NCI-H2196 treated with DMSO at 0.1 percent for 48 hours (cell line): Measurements from ENCODE around the gene DDA1.
"Not testable (repeated sequence)": the region's sequence is repeated elsewhere in the genome, so short reads cannot be mapped to it uniquely, and the experiment has no call there.

Source experiments
- DNase-seq: peaks from one replicate; lab custom pipeline; 2025; ENCODE audit not compliant: unreplicated experiment; lab: John Stamatoyannopoulos, UW

Gene DDA1

DNA sequence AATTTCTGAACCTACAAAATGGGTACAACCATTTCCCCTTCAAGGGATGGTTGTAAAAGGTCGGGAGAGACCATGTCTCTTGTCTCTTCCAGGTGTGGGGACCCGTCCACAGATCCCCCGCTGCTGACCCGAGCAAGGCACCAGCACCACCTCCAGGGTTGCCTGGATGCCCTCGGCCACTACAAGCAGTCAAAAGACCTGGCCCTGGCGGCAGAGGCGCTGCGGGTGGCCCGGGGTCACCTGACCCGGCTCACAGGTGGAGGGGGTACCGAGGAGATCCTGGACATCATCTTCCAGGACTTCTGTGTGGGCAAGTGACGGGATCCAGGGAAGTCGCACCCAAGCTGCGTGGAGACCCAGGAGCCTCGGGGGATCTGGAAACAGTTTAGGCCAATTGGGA, 32.0 kb downstream of the DDA1 start:
- no peak for DNase-seq

DNA sequence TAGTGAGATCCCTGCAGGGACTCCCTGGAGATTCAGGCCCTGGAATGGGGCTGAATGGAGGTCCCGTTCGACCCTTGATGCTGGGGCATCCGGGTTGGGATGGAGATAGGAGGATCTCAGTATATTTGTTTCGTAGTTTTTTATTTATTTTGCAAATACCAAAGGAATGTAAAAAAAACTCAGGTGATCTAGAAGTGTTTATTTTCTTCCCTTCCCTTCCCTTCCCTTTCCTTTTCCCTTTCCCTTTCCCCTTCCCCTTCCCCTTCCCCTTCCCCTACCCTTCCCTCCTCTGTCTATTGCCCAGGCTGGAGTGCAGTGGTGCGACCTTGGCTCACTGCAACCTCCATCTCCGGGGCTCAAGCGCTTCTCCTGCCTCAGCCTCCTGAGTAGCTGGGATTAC, 32.5 kb downstream of the DDA1 start:
- no peak for DNase-seq

DNA sequence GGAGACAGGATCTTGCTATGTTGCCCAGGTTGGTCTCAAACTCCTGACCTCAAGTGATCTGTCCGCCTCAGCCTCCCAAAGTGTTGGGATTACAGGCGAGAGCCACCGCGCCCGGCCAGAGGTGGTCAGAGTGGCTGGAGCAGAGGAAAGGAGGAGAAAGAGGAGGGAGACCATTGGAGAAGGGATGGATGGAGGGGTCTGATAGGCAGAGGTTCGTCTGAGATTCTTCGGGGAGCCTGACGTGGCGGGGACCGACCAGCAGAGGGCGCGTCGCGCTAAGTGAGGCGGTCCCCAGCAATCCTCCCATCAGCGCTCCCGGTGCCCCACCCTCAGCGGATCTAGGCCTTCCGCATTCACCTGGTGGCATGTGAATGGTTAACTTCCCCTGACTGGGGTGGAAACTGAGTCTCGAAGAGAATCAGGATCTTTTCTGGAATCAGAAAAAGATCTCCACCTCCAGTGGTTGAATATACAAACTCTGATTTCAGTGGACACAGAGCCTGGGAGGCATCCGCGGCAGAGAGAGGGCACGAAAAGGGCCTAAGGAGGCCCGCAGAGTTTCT, 36.8 kb downstream of the DDA1 start:
- DNase-seq: peak; percentile 14

DNA sequence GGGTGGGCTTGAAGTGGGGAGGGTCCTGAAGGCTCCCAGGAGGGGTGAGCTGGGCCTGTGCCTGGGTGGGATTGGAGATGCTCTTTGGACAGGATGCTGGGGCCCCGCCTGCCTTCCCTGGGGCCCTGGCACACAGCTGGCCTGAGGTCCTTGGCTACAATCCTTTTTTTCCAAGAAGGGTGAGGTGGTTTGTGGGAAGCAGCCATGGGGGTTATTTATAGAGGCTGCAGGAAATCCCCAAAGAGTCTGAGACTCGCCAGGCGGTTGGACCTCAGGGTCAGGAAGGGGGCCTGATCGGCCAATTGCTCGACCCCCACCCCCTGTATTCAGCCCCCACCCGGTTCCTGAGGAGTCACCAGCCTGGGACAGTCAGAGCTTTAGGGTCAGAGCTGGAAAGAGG, 38.0 kb downstream of the DDA1 start:
- DNase-seq: no peak

DNA sequence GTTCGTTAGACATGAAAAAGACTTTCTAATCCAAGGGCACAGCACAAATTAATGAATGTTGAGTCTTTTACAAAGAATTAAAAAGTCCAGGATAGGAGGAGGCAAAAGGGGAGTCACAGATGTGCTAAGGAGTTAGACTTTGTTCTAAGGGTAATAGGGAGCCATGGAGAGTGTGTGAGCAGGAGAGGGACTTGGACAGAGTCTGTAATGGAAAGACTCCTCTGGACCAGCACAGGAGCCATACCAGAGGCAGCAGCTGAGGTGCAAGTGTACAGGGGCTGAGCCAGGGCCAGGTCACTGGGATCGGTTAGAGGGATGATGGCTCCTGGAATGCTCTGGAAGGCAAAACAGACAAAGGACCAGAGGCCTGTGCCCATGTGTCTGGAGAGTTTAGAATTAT, 38.5 kb downstream of the DDA1 start:
- DNase-seq: no peak

DNA sequence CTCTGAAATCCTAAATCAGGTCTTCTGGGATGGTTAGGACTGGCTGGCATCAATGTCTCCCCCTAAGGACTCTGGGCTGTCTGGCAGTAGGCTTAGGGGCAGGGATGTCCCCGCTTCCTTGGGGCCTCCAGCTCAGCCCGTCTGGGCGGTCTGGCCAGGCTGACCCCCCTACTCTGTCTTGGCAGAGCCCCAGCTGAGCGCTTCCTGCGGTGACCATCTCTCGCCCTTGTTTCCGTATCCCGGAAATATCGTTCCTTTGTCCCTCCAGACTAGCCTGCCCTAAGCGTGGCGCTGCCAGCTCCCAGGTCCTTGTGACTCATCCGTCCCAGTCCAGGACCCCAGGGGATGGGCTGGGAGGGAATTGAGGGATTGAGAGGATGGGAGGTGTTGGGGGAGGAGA, 39.3 kb downstream of the DDA1 start:
- no peak for DNase-seq

DNA sequence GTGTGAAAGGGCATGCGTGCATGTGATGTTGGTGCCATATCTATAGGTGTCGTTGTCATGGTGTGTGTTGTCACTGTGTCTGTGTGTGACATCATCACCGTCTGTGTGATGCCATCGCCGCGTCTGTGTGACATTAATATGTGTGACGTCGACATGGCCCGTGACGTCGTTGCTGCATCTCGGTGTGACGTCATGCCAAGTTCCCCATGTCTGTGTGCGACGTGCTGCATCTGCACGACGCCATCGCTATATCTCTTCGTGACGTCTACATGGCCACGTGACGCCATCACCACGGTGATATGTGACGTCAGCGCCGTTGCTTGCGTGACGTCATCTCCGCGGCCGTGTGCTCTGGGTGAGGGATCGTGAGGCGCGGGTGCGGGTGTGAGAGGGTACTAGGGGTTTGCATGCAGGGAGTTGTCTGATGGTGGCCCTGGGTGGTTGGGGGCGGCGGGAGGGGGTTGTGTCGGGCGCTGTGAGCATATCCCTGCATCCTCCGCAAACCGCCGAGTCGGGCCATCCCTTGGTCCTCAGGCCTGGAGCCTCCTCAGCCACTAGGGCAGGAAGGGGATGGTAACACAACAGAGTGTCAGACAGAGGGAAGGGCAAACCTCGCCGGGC, 42.6 kb downstream of the DDA1 start:
- DNase-seq: no peak

DNA sequence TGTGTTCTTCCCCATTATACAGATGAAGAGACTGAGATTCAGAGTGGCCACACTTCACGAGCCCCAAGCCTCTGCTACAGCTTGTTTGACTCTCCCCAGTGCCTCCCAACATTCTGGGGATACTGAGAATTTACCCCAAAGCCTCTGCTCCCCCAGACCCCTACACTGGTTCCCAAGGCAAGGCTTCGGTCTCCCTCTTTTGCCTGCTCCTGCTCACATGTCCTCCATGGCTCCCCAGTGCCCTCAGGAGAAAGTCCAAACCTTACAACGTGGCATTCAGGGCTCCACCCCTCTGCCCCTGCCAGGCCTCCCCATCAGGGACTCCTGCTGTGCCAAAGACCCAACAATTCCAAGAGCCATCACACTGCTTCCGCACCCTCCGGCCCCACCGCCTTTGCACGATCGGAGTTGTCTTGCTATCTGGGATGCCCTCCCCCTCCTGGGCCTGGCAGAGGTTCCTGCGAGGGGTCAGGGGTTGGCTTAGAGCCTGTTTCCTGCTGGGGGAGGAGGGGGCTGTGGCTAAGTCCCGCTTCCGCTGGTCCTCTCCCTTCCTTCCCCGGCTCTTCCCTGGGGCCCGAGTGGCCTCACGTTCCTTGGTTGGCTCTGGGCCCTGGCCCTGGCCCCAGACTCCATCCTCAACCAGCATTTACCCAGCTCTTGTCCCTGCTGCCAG, 43.4 kb downstream of the DDA1 start:
- DNase-seq: no peak

DNA sequence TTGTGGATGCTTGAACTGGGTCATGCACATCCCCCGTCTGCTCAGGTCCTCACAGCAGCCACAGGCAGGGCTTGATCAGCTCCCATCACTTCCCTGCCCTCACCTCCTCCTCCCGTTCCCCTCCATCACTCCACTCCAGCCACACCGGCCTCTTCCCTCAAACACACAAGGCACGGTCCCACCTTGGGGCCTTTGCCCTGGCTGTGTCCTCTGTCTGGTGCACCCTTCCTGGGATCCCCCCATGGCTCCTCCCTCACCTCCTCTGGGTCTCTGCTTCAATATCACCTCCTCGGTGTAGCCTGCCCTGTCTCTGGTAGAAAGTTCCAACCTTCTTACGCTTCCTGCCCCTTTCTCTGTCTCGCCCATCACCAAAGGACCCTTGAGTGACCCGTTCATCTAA, 44.0 kb downstream of the DDA1 start:
- no peak for DNase-seq

DNA sequence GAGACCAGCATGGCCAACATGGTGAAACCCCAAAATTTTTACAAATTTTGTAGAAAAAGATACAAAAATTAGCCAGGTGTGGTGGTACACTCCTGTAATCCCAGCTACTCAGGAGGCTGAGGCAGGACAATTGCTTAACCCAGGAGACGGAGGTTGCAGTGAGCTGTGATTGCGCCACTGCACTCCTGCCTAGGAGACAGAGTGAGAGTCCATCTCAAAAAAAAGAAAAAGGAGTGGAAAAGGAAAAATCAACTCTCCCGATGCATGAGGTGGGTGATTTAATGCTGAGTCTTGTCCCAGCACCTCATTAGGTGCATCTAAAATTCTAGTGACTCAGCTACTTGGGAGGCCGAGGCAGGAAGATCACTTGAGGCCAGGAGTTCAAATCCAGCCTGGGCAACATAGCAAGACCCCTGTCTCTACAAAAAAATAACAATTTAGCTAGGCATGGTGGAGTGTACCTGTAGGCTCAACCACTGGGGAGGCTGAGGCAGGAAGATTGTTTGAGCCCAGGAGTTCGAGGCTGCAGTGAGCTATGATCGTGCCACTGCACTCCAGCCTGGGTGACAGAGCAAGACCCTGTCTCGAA, 47.8 kb downstream of the DDA1 start:
- DNase-seq: no peak

DNA sequence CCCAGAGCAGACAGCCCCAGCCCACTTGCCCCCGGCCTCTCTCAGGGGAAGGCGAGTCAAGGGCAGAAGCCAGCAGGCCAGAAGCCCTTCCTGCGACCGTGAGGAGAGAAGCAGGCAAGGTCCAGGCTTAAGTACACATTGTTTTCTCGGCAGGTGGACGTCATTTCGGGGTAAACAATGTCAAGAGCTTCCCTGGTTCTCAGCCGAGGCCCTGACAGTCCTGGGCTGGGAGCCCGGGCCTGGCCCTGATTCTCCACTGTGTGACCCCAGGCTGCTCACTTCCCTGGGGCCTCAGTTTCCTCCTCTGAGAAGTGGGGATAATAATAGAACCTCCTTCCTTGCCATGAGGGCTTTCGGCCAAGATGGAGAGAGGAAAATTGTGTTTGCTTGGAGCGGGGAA, 48.4 kb downstream of the DDA1 start:
- DNase-seq: no peak

DNA sequence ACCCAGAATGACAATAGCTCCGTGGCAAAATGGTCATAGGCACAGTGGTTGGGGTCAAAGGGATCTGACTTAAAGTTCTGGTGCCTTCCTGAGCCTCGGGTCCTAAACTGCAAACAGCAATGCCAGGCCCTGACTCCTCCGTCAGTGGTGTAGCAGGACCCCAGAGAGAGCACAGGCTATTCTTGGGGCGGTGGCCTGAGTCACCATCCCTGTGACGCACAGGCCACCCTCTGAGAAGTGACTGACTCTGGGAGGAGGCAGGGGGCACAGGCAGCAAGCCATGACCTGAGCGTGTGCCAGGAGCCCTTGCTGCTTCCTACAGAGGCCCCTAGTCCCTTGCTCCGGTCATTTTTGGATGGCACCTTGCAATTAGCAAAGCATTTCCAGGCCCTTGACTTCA, 49.0 kb downstream of the DDA1 start:
- no peak for DNase-seq

DNA sequence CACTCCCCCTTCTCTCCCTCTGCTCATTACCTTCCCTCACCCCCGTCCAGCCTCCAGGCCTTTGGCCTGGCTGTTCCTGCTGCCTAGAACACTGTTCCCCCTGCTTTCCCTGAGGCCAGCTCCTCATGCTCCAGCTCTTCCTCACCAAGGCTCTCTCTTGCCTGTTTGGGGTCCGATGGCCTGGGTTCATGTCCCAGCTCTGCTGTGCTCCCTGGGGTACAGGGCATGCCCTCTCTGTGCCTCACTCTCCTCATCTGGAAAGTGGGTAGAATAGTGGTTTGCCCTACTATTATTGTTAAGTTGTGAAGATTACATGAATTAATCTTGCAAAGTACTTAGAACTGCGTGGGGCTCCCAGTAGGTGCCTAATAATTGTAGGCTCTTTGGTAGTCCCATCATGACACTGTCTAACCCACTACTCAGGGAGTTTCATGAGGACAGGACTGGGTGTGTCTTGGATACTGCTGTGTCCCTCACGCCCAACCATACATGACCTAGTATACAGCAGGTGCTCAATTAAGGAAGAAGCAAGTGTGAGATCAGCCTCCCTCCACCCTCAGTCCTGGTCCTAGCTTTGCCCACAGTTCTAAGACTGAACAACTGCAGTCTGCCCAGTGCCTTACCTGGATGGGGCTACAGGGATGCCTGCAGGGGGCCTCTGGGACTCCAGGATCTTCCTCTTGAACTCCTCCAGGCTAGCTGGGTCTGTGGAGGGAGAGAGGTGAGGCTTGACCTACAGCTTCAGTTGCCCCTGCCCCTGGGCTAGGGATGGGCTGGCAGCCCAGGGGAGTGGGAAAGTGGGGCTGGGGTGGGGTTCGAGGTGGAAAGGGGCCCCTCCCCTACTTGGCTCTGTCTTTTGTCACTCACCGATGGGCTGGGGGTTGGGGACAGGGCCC, 50.8 kb downstream of the DDA1 start:
- no peak for DNase-seq

DNA sequence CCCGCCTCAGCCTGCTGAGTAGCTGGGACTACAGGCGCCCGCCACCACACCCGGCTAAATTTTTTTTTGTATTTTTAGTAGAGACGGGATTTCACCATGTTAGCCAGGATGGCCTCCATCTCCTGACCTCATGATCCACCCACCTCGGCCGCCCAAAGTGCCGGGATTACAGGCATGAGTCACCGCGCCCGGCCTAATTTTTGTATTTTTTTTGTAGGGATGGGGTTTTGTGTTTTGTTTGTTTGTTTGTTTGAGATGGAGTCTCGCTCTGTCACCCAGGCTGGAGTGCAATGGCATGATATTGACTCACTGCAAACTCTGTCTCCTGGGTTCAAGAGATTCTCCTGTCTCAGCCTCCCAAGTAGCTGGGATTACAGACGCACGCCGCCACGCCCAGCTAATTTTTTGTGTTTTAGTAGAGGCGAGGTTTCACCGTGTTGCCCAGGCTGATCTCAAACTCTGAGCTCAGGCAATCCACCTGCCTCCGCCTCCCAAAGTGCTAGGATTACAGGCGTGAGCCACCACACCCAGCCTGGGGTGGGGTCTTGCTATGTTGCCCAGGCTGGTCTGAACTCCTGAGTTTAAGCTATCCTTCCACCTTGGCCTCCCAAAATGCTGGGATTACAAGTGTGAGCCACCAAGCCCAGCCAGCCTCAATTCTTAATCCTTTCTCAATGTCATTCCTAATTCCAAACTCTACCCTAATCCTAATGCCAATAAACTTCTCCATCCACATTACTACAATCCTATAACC, 54.7 kb downstream of the DDA1 start:
- not testable (repeated sequence) for DNase-seq

DNA sequence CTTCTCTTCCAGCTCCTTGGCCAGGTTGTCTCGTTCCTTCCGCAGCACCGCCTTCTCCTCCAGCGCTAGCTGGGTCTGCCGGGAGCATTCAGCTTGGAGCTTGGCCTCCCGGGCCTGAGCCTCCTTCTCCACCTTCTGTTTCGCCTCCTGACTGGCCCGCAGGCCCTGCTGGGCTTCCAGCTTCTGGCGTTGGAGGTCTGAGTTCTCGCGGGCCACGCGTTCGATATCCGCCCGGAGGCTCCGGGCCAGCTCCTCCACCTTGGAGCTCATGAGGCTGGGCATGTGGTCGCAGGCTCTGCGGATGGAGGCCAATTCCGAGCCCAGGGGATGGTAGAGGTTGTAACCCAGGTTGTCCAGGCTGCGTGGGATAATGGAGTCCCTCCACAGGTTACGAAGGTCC, 56.0 kb downstream of the DDA1 start:
- DNase-seq: no peak

DNA sequence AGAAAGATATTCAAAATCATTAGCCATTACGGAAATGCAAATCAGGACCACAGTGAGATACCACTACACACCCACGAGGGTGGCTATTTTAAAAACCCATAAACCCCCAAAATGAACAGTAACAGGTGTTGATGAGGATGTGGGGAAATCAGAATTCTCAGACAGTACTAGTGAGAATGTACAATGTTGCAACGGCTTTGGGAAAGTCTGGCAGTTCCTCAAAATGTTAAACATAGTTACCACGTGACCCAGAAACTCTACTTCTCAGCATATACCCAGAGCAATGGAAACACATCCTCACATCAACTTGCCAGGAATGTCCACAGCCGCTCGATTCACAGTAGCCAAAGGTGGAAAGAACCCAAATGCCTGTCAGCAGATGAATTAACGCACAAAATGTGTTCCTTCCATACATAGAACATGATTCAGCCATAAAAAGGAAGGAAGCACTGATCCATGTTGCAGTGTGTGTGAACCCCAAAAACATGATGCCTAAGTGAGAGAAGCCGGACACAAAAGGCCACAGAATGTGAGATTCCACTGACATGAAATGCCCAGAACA, 60.7 kb downstream of the DDA1 start:
- no peak for DNase-seq
